ENCODE results near the gene HCN3.

Gene HCN3

GRCh38 chr1:155251566-155251965 lies 25.7 kb upstream of the HCN3 start:
- WGBS (ENCODE audit: extremely low coverage, insufficient coverage, insufficient read length): no CpG with 5 or more reads among the region's 7 CpGs
- no peak overlapping the region for H4K8ac ChIP-seq (ENCODE audit: low read depth, low read length)
- no peak overlapping the region for H3K14ac ChIP-seq (ENCODE audit: low read length)
- H2AFZ ChIP-seq (ENCODE audit: insufficient read depth, low read length, poor library complexity): no peak overlapping the region
- H4K91ac ChIP-seq (ENCODE audit: low read depth, low read length): no peak overlapping the region
- no peaks in the 10 kb centered on the region for H3K27me3 ChIP-seq (ENCODE audit: insufficient read depth, low read length)
- H3K4ac ChIP-seq (ENCODE audit: low read depth, low read length): no peak overlapping the region
- H2AK5ac ChIP-seq (ENCODE audit: low read length): no peak overlapping the region
- H2BK120ac ChIP-seq (ENCODE audit: insufficient read depth, low read length, poor library complexity): no peak overlapping the region
- no peak overlapping the region for H3K23ac ChIP-seq (ENCODE audit: low read length)
- peaks cover 13% of the 10 kb centered on the region for H3K79me1 ChIP-seq (ENCODE audit: low read length)
- H3K79me2 ChIP-seq (ENCODE audit: control insufficient read depth, insufficient read depth, low read length, poor library complexity): peaks cover 11% of the 10 kb centered on the region
- no peak overlapping the region for H2BK5ac ChIP-seq (ENCODE audit: low read depth, low read length, poor library complexity)
- peaks cover 22 to 31% of the 10 kb centered on the region in 2 experiments for H3K36me3 ChIP-seq (ENCODE audit: control insufficient read depth in 1 of 2, insufficient read depth in 2 of 2, low read length in 2 of 2)
- no peak overlapping the region for H3K4me2 ChIP-seq (ENCODE audit: low read length)
- H3K4me1 ChIP-seq (ENCODE audit: control insufficient read depth in 1 of 2, insufficient read depth in 2 of 2, low read length in 2 of 2): peaks cover 23 to 25% of the 10 kb centered on the region in 2 experiments
- no peak overlapping the region for H3K18ac ChIP-seq (ENCODE audit: low read length)
- no peak overlapping the region for H3K27ac ChIP-seq (ENCODE audit: low read depth, low read length)
- no peak overlapping the region for H3K4me3 ChIP-seq (ENCODE audit: low read depth, low read length)
- H4K12ac ChIP-seq (ENCODE audit: low read depth, low read length): no peak overlapping the region
- no peak for DNase-seq
- H3K9ac ChIP-seq (ENCODE audit: low read length): no peak overlapping the region
- no peaks in the 10 kb centered on the region for H3K9me3 ChIP-seq (ENCODE audit: insufficient read depth, low read depth, low read length)
- H2BK12ac ChIP-seq (ENCODE audit: low read length): peak overlapping the region; percentile 0

GRCh38 chr1:155253208-155253607 lies 24.1 kb upstream of the HCN3 start:
- Histone ChIP-seq H4K12ac (ENCODE audit: low read depth, low read length) (no peak overlapping the region), H2BK12ac (ENCODE audit: low read length) (peak overlapping the region; percentile 51), H2AFZ (ENCODE audit: insufficient read depth, low read length, poor library complexity) (no peak overlapping the region), H3K27ac (ENCODE audit: low read depth, low read length) (no peak overlapping the region), H3K4me3 (ENCODE audit: low read depth, low read length) (no peak overlapping the region), H3K27me3 (ENCODE audit: insufficient read depth, low read length) (no peaks in the 10 kb centered on the region), H2BK120ac (ENCODE audit: insufficient read depth, low read length, poor library complexity) (no peak overlapping the region), H3K36me3 (ENCODE audit: control insufficient read depth in 1 of 2, insufficient read depth in 2 of 2, low read length in 2 of 2) (peaks cover 21 to 26% of the 10 kb centered on the region in 2 experiments), H4K8ac (ENCODE audit: low read depth, low read length) (no peak overlapping the region), H2AK5ac (ENCODE audit: low read length) (peak overlapping the region; percentile 6), H3K4me2 (ENCODE audit: low read length) (peak overlapping the region; percentile 9), H3K9ac (ENCODE audit: low read length) (no peak overlapping the region), H3K79me1 (ENCODE audit: low read length) (peaks cover 13% of the 10 kb centered on the region), H3K14ac (ENCODE audit: low read length) (no peak overlapping the region), H2BK5ac (ENCODE audit: low read depth, low read length, poor library complexity) (no peak overlapping the region), H3K79me2 (ENCODE audit: control insufficient read depth, insufficient read depth, low read length, poor library complexity) (peaks cover 11% of the 10 kb centered on the region), H3K4me1 (ENCODE audit: control insufficient read depth in 1 of 2, insufficient read depth in 2 of 2, low read length in 2 of 2) (peaks cover 23 to 25% of the 10 kb centered on the region in 2 experiments), H4K91ac (ENCODE audit: low read depth, low read length) (no peak overlapping the region), H3K23ac (ENCODE audit: low read length) (no peak overlapping the region), H3K18ac (ENCODE audit: low read length) (no peak overlapping the region), H3K9me3 (ENCODE audit: insufficient read depth, low read depth, low read length) (no peaks in the 10 kb centered on the region), H3K4ac (ENCODE audit: low read depth, low read length) (no peak overlapping the region)
- no peak for DNase-seq
- WGBS (ENCODE audit: extremely low coverage, insufficient coverage, insufficient read length): no CpG with 5 or more reads among the region's 5 CpGs

GRCh38 chr1:155253797-155254196 lies 23.5 kb upstream of the HCN3 start:
- H3K4me1 ChIP-seq (ENCODE audit: control insufficient read depth in 1 of 2, insufficient read depth in 2 of 2, low read length in 2 of 2): peaks cover 23 to 25% of the 10 kb centered on the region in 2 experiments
- no peak overlapping the region for H4K12ac ChIP-seq (ENCODE audit: low read depth, low read length)
- H3K4ac ChIP-seq (ENCODE audit: low read depth, low read length): no peak overlapping the region
- H3K27me3 ChIP-seq (ENCODE audit: insufficient read depth, low read length): no peaks in the 10 kb centered on the region
- no CpG with 5 or more reads among the region's 5 CpGs for WGBS (ENCODE audit: extremely low coverage, insufficient coverage, insufficient read length)
- no peak overlapping the region for H3K4me3 ChIP-seq (ENCODE audit: low read depth, low read length)
- no peaks in the 10 kb centered on the region for H3K9me3 ChIP-seq (ENCODE audit: insufficient read depth, low read depth, low read length)
- H4K8ac ChIP-seq (ENCODE audit: low read depth, low read length): no peak overlapping the region
- H3K18ac ChIP-seq (ENCODE audit: low read length): no peak overlapping the region
- peak overlapping the region; percentile 8 for H4K91ac ChIP-seq (ENCODE audit: low read depth, low read length)
- H3K79me1 ChIP-seq (ENCODE audit: low read length): peaks cover 13% of the 10 kb centered on the region
- H2BK5ac ChIP-seq (ENCODE audit: low read depth, low read length, poor library complexity): no peak overlapping the region
- H2BK120ac ChIP-seq (ENCODE audit: insufficient read depth, low read length, poor library complexity): no peak overlapping the region
- peak overlapping the region; percentile 96 for H3K4me2 ChIP-seq (ENCODE audit: low read length)
- peak overlapping the region; percentile 69 for H2AK5ac ChIP-seq (ENCODE audit: low read length)
- no peak overlapping the region for H3K9ac ChIP-seq (ENCODE audit: low read length)
- no peak overlapping the region for H3K23ac ChIP-seq (ENCODE audit: low read length)
- DNase-seq: no peak
- peaks cover 21 to 23% of the 10 kb centered on the region in 2 experiments for H3K36me3 ChIP-seq (ENCODE audit: control insufficient read depth in 1 of 2, insufficient read depth in 2 of 2, low read length in 2 of 2)
- H2BK12ac ChIP-seq (ENCODE audit: low read length): no peak overlapping the region
- no peak overlapping the region for H3K27ac ChIP-seq (ENCODE audit: low read depth, low read length)
- H2AFZ ChIP-seq (ENCODE audit: insufficient read depth, low read length, poor library complexity): no peak overlapping the region
- no peak overlapping the region for H3K14ac ChIP-seq (ENCODE audit: low read length)
- peaks cover 11% of the 10 kb centered on the region for H3K79me2 ChIP-seq (ENCODE audit: control insufficient read depth, insufficient read depth, low read length, poor library complexity)

GRCh38 chr1:155254228-155254713 lies 23.0 kb upstream of the HCN3 start:
- H3K18ac ChIP-seq (ENCODE audit: low read length): peak overlapping the region; percentile 81
- DNase-seq: no peak
- H3K9me3 ChIP-seq (ENCODE audit: insufficient read depth, low read depth, low read length): no peaks in the 10 kb centered on the region
- peak overlapping the region; percentile 69 for H2AK5ac ChIP-seq (ENCODE audit: low read length)
- H3K4me2 ChIP-seq (ENCODE audit: low read length): peak overlapping the region; percentile 96
- H2BK5ac ChIP-seq (ENCODE audit: low read depth, low read length, poor library complexity): no peak overlapping the region
- H3K79me1 ChIP-seq (ENCODE audit: low read length): peaks cover 13% of the 10 kb centered on the region
- peaks cover 19 to 25% of the 10 kb centered on the region in 2 experiments for H3K36me3 ChIP-seq (ENCODE audit: control insufficient read depth in 1 of 2, insufficient read depth in 2 of 2, low read length in 2 of 2)
- H3K4me1 ChIP-seq (ENCODE audit: control insufficient read depth in 1 of 2, insufficient read depth in 2 of 2, low read length in 2 of 2): peaks cover 23 to 25% of the 10 kb centered on the region in 2 experiments
- peak overlapping the region; percentile 33 for H4K12ac ChIP-seq (ENCODE audit: low read depth, low read length)
- H2BK12ac ChIP-seq (ENCODE audit: low read length): peak overlapping the region; percentile 7
- peak overlapping the region; percentile 90 for H3K14ac ChIP-seq (ENCODE audit: low read length)
- H4K91ac ChIP-seq (ENCODE audit: low read depth, low read length): peak overlapping the region; percentile 81
- peak overlapping the region; percentile 67 for H2AFZ ChIP-seq (ENCODE audit: insufficient read depth, low read length, poor library complexity)
- no peak overlapping the region for H3K27ac ChIP-seq (ENCODE audit: low read depth, low read length)
- peak overlapping the region; percentile 84 for H3K4me3 ChIP-seq (ENCODE audit: low read depth, low read length)
- H3K27me3 ChIP-seq (ENCODE audit: insufficient read depth, low read length): no peaks in the 10 kb centered on the region
- no CpG with 5 or more reads among the region's 12 CpGs for WGBS (ENCODE audit: extremely low coverage, insufficient coverage, insufficient read length)
- no peak overlapping the region for H3K9ac ChIP-seq (ENCODE audit: low read length)
- peak overlapping the region; percentile 80 for H4K8ac ChIP-seq (ENCODE audit: low read depth, low read length)
- no peak overlapping the region for H3K4ac ChIP-seq (ENCODE audit: low read depth, low read length)
- no peak overlapping the region for H2BK120ac ChIP-seq (ENCODE audit: insufficient read depth, low read length, poor library complexity)
- peaks cover 11% of the 10 kb centered on the region for H3K79me2 ChIP-seq (ENCODE audit: control insufficient read depth, insufficient read depth, low read length, poor library complexity)
- no peak overlapping the region for H3K23ac ChIP-seq (ENCODE audit: low read length)

Data from trophoblast cell (in vitro differentiated cells and primary cell).